Stimulated activated CD4-positive, alpha-beta T cell treated with anti-CD3 and anti-CD28 coated beads, Interleukin-1b, Interleukin-23, amount 100 ng/mL, for 4 hours (primary cell): ENCODE measurements around the gene SIGLEC5.
"Not testable (repeated sequence)": the region's sequence is repeated elsewhere in the genome, so short reads cannot be mapped to it uniquely, and the experiment has no call there.

Experiments used
- DNase-seq, 2 donors: peaks; one replicate each; pipeline ENCODE4 v3.0.0-alpha.2; 2020; ENCODE audit warnings: low read depth in 2 of 2

SIGLEC5 gene, protein sequence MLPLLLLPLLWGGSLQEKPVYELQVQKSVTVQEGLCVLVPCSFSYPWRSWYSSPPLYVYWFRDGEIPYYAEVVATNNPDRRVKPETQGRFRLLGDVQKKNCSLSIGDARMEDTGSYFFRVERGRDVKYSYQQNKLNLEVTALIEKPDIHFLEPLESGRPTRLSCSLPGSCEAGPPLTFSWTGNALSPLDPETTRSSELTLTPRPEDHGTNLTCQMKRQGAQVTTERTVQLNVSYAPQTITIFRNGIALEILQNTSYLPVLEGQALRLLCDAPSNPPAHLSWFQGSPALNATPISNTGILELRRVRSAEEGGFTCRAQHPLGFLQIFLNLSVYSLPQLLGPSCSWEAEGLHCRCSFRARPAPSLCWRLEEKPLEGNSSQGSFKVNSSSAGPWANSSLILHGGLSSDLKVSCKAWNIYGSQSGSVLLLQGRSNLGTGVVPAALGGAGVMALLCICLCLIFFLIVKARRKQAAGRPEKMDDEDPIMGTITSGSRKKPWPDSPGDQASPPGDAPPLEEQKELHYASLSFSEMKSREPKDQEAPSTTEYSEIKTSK

DNA sequence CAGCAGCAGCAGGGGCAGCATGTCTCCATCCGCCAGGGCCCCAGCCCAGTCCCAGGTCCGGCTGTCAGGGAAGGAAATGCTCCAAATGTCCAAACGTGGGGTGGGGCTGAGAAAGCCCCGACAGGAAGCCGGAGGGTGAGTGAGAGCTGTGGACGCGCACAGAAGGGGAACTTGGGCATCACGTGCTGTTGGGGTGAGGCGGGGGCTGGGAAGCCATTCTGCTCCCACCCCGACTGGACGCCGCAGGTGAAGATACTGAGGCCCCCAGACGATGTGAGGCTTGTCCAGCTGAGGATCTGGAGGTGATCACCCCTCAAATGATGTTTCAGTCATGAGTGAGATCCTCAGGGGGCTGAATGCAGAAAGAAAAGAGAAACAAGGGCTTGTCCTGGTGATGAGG, at the start of gene SIGLEC5:
Gene SIGLEC5, minus strand, starts transcription at position 87 of the 400 bp plus-strand sequence. Its CDS starts 66 bp downstream, at position 21.
- not testable (repeated sequence) for DNase-seq

DNA sequence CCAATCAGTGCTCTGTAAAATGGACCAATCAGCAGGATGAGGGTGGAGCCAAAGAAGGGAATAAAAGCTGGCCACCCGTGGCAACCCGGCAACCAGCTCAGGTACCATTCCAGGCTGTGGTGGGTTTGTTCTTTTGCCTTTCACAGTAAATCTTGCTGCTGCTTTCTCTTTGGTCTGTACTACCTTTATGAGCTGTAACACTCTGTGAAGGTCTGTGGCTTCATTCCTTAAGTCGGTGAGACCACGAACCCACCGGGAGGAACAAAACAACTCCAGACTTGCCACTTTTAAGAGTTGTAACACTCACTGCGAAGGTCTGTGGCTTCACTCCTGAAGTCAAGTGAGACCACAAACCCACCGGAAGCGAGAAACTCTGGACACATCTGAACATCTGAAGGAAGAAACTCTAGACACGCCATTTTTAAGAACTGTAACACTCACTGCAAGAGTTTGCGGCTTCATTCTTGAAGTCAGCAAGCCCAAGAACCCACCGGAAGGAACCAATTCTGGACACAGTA, 46.4 kb upstream of the SIGLEC5 start:
- DNase-seq, result no peak

DNA sequence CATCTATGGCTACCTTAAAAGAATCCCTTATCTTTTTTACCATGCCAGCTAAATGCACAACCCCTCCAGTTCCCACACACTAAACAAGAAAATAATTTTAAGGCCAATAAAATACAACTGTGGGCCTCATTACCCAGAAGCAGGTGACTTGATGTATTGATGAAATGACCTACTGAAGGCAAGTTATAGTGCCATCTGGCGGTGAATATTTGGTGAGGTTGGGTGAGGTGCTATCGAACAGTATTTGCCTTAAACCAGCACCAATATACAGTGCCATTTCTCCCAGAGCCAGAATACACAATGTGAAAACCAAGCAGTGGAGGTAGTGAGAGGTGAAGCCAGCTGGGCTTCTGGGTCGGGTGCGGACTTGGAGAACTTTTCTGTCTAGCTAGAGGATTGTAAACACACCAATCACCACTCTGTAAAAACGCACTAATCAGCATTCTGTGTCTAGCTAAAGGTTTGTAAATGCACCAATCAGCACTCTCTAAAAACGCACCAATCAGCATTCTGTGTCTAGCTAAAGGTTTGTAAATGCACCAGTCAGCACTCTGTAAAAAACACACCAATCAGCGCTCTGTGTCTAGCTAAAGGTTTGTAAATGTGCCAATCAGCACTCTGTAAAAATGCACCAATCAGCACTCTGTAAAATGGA, 45.8 kb upstream of the SIGLEC5 start:
- DNase-seq, result not testable (repeated sequence)

DNA sequence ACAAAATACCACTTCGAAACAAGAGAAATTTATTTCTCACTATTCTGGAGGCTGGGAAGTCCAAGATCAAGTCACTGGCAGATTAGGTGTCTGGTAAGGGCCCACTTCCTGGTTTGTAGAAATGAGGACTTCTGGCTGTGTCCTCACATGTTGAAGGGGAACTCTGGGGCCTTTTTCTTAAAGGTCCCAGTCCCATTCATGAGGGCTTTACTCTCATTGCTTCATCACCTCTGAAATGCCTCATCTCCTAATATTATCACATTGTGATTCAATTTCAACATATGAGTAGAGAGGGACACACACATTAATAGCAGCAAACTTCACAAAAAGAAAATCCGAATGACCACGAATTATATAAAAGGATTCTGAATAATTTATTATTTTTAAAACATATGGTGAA, 38.0 kb upstream of the SIGLEC5 start:
- DNase-seq, result no peak

DNA sequence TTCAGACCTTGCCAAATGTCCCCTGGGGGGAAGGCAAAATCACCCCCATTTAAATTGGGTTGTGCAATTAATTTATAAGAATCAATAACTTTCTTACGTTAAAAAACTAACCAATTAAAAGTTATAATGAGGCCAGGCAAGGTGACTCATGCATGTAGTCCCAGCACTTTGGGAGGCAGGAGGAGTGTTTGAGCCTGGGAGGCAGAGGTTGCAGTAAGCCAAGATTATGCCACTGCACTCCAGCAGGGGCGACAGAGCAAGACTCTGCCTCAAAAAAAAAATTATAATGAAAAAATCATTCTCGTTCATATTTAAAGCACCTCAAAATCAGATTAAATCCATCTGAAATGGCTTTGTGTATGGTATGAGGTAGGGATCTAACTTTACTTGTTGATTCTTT, 34.8 kb upstream of the SIGLEC5 start:
- no peak for DNase-seq

DNA sequence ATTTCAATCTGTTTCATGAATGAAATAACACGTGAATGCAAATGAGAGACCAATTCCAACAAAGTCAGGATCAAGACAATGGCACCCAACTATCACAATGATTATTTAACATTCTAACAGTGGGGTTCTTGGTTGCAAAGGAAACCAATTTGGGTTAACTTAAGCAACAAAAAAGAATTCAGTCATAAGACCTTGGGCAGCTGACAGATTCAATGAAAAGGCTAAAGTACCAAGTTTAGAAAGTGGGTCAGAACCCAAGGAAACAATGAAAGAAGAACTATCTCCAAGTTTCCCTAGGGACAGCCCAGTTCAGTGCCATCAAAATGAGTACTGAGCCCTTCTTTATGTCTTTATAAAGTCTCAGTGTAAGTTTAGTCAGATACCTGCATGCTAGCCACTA, 33.9 kb upstream of the SIGLEC5 start:
- DNase-seq, result no peak

DNA sequence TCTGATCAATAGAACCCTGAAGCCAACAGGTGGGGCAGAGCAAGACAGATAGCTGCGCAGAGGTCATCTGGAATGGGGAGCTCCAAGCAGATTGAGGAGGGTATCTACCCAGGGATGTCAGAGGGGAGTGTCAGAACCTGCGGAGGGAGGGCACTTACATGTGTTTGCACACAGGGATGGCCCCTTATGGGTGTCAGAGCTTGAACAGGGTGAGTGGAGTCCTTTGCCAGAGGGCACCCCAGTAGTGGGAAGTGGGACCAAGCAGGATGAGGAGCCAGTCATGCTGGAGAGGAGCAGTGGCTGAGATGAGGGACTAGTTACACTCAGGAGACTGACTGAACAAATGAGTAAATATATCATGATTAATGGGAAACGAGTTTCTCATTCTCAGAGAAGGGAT, 33.4 kb upstream of the SIGLEC5 start:
- no peak for DNase-seq

DNA sequence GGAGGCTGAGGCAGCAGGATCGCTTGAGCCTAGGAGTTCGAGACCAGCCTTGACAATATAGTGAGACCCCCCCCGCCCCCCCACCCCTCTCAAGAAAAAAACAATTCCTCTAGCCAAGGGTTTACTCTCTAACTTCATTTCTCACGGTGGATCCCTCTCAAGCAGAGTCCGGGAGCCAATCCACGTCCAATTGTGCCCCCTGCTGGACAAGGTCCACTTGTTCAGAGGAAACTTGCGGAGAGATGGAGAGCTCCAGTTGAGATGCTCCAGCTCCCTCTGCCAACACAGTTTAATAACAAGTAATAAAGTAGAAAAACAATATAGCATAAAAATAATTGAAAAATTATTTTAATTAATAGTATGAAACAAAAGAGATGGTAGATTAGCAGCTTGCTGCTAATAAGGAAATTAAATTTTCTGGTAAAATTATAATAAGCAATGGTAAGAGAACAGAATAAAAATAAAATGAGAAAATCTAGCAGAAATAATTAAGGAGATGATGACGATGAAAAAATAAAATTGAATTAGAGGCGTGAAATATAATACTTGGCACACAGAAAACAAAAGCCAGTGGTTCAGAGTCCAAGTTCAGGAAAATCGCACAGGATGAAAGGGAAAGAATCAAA, 30.9 kb upstream of the SIGLEC5 start:
- DNase-seq, result peak; percentile 34 to 40

DNA sequence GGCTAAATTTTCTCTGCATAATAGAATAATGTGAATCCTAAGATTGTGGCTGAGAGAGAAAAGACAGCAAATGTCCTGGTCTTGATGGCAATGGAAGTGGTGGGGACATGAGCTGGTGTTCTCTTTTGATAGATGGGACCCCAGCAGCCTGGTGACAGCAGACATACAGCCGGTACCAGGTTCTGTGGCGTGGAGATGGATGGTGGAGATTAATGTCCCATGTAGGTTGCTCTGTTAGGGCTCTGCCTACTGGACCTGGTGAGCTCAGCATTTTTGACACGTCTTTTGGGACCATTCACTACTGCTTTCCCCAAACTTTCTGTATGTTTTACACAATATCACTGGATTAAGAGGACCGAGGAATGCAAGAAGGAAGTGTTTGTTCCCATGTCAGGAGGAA, 24.6 kb upstream of the SIGLEC5 start:
- no peak for DNase-seq

DNA sequence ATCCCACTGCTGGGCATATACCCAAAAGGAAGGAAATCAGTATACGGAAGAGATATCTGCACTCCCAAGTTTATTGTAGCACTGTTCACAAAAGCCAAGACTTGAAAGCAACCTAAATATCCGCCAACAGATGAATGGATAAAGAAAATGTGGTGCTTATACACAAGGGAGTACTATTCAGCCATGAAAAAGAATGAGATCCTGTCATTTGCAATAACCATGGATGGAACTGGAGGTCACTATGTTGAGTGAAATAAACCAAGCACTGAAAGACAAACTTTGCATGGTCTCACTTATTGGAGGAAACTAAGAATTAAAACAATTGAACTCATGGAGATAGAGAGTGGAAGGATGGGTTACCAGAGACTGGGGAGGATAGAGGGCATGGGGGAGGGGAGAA, 23.0 kb upstream of the SIGLEC5 start:
- no peak for DNase-seq

DNA sequence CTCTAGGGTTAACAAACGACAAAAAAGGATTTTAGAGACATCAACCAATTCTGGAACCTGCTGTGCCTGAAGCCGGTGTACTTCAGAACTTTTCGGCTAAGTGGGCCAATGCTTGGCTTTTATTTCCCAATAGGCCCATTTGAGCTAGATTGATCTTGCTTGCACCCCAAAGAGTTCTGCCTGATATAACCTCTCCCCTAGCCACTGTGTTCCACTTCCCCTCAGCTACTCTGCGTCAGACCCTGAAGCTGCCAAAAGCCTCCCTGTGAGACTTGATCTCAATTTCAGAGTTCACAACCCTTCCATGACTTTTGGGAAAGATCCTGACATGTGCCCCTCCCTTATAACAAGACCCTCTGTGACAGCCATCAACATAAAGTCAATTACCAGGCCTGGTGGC, 22.1 kb upstream of the SIGLEC5 start:
- DNase-seq, result no peak

DNA sequence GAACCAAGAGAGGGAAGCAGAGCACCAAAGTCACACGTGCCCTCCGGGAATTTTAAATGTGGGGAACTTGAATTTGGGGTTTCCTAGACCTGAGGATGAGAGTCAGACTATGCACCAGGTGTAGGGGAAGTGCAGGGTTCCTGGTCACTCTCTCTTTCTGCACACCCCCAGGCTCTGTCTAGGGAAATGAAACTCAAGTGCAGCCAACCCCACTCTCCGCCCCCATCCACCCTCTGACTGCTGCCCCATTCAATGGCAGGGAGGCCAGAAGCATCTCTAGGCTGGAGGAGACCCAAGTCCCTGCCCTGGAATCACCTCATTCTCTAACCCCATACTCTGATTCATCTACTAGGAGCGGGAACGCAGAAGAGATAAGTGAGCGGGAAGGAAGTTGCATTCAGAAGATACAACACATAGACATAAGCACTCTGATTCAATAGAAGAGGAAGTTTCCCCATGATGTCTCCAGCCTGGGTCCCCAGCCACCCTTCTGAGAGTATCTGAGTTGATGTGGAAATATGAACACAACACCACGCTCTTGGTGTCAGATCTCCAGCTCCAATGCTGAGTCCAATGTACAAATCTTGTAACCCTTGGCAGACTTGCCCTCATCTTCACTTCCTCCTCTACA, 21.1 kb upstream of the SIGLEC5 start:
- DNase-seq, result no peak

DNA sequence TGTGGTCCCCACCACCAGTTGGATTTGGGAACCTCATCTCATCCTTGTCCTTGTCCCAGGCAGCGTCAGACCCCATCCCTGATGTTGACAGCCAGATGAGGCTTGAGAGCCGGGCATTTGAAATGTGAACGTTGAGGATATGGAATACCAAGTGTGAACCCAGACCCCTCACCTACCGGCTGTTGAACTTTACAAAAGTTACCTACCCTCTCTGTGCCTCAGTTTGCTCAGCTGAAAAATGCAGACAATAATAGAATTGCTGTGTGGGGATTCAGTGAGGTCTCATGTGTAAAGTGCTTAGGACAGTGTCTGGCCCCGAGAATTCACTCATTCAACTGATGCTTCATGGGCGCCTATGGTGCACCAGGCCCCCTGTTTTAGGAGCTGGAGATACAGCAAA, 17.1 kb upstream of the SIGLEC5 start:
- DNase-seq, result no peak

DNA sequence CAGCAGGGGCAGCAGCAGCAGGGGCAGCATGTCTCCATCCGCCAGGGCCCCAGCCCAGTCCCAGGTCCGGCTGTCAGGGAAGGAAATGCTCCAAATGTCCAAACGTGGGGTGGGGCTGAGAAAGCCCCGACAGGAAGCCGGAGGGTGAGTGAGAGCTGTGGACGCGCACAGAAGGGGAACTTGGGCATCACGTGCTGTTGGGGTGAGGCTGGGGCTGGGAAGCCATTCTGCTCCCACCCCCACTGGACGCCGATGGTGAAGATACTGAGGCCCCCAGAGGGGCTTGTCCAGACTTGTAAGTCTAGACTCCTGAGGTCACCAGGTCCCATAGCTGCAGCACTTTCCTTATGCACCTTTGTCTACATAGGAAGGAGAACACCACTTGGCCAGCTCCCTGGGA, 16.5 kb upstream of the SIGLEC5 start, which contains the start of gene SIGLEC14:
Gene SIGLEC14, minus strand, starts transcription at position 96 of the 400 bp plus-strand sequence. Its CDS starts 66 bp downstream, at position 30.
- not testable (repeated sequence) for DNase-seq

DNA sequence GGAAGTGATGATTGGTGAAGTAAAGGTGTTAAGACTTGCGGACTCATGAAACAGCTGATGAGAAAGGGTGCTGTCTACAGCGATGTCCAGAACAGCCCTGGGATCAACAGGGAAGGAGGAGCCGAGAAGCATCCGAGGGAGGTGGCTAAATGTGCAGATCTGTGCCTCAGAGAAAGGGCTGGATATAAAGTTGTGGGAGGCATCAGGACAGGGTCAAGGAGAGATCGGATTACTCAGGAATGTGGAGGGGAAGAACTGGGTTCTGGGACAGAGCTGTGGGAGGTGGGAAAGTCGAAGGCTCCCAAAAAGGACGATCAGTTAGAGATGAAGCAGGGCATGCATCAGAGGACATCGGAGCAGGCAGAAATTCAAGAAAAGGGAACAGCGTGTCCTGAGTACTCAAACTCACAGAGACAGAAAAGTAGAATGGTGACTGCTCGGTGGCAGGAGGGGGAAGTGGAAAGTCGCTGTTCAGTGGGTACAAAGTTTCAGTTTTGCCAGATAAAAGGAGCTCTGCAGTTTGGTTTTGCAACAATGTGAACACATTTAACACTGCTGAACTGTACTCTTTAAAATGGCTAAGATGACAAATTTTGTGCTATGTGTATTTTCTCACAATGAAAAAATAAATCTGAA, 14.6 kb upstream of the SIGLEC5 start:
- no peak for DNase-seq

DNA sequence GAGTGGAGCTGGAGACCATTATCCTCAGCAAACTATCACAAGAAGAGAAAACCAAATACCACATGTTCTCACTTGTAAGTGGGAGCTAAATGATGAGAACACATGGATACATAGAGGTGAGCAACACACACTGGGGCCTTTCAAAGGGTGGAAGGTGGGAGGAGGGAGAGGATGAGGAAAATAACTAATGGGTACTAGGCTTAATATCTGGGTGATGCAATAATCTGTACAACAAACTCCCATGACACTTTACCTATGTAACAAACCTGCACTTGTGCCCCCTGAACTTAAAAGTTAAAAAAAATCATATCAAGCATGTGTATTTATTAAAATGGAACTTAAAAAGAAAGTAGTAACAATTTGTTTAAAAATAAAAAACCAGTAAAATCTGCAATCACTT, 11.4 kb upstream of the SIGLEC5 start:
- no peak for DNase-seq

DNA sequence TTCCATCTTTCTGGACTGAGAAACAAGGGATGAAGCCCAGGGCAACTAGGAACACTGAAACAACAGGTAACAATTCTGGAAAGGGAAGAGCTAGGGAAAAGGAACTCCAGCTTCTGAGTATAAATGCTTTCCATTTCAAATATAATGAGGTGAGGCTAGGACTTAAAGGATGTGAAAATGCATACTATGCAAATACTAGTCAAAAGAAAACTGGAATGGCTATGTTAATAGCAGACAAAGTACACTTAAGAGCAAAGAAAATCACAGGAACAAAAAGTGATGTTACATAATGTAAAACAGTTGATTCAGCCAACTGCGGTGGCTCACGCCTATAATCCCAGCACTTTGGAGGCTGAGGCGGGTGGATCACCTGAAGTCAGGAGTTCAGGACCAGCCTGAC, 10.2 kb upstream of the SIGLEC5 start:
- no peak for DNase-seq

DNA sequence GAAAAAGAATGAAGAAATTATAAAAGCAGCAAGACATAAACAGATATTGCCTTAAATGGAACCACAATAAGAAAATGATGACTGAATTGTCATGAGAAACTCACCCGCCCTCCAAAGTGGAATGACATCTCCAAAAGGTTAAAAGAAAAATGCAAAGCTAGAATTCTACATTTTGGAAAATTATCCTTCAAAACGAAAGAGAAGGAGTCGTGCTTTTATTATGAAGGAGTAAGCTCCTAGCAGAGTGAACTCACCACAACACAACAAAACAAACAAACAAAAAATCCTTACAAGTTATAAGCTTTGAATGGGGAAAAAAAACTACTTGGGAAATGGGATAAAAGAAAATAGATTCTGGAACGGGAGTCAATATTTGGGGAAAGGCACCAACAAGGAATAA, 9.7 kb upstream of the SIGLEC5 start:
- no peak for DNase-seq

DNA sequence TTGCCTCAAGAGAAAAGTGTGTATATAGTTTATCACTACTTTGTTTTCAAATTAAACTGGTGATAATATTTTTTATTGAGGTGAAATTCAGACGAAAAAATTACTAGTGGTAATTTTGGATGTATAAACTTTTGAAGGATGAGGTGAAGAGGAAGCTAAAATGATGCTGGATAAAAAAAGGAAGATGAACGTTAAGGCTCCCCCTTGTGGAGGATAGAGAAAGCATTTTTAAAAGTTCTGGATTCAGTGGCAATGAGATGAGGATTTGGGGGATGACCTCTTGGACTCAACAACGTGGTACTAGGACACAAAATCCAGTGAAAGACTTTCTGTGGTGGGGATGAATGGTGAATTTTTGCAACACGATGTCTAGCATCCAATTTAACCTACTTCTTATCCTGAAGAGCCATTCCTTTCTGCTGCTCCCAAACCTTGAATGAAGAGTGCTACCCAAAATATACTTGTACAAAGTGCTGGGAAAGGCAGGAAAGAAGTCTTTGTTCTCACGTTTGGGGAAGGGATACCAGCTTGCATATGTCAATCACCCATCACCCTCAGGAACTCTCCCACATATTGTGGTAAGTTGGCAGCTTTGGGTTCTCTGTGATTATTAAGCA, 7.3 kb upstream of the SIGLEC5 start:
- no peak for DNase-seq

DNA sequence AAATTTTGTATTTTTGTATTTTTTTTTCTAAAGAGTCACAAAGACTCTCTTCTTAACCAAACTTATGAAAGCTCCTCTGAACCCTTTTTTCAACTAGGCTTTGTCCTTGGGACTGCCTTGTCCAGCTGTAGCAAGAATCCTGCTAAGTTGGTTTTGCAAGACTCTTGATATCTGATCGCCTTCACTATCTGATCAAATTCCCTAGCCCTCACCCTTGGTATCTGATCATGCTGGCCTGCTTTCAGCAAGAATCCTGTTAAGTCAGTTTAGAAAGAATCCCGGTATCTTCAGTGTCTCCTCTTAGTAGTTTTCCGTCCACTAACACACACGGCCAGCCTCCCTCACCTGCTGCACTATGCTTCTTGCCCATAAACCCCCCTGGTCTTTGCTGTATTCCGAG, 1.9 kb upstream of the SIGLEC5 start:
- DNase-seq, result no peak
